HepG2 (cell line): ENCODE results near the gene LTB4R2. TPM values are rescaled to one million over a fixed set of nuclear protein-coding genes. Genes with fewer than 3 reads are reported as not detected.
A peak's percentile ranks its signal among the peaks of the same experiment; 100 is the strongest.

Experiments
- ATAC-seq: fragments of 200-7000 bp; cut with Tn5 transposase; 3 replicates; pipeline ENCODE4 v1.9.1; 2020; ENCODE audit warnings: mild to moderate bottlenecking, moderate library complexity
- BruUV-seq: library from RNA; stranded (reverse); fragments of 400-500 nt; replicated peaks from 2 replicates; lab custom pipeline; 2021; lab: Mats Ljungman, UMichigan
- CTCF ChIA-PET: fragments of 300-600 bp; formaldehyde crosslinking; extraction: SDS; loops from one replicate; lab custom pipeline; 2021; ENCODE audit warnings: low total read pairs, inconsistent platforms, low intra/inter-chr PET ratio; lab: Yijun Ruan, JAX
- POLR2A ChIA-PET: fragments of 350-600 bp; sonication (Branson Sonifier 250); formaldehyde crosslinking; loops from one replicate; lab custom pipeline; 2020; ENCODE audit warnings: antibody characterized with exemption, inconsistent platforms; lab: Yijun Ruan, JAX
- DNase-seq: peaks from one replicate; pipeline ENCODE4 v3.0.0-alpha.2; 2015; ENCODE audit warnings: low spot score
- FAIRE-seq: peaks from 3 replicates; lab custom pipeline; 2011; peaks lifted over from hg19 to GRCh38; lab: Jason Lieb, UNC
- H2AFZ ChIP-seq: one replicate; pipeline ENCODE4 v1.6.1; 2011; ENCODE audit warnings: low read length, inconsistent platforms
- H3K27ac ChIP-seq: fragments of 300-600 bp; 3 replicates; pipeline ENCODE4 v1.8.0; 2011; ENCODE audit warnings: mixed run types, mild to moderate bottlenecking, mixed read lengths, low read length, inconsistent platforms; ENCODE audit not compliant: insufficient read depth; ENCODE audit errors: extremely low read length
- H3K27me3 ChIP-seq, 2 experiments: fragments of 200-600 bp in 1 of 2; 2 replicates in 1 of 2; 3 replicates in 1 of 2; pipeline versions ENCODE4 v1.6.0 to v1.8.0; 2011; ENCODE audit warnings: low read length in 2 of 2, mild to moderate bottlenecking in 2 of 2, moderate library complexity in 2 of 2, inconsistent platforms in 1 of 2; ENCODE audit not compliant: insufficient read depth in 2 of 2, control insufficient read depth in 1 of 2
- H3K36me3 ChIP-seq, 2 experiments: fragments of 200-600 bp in 1 of 2; replicated peaks in 1 of 2; 2 replicates in 1 of 2; 3 replicates in 1 of 2; pipeline versions ENCODE4 v1.5.1 to v1.8.0; 2011; ENCODE audit warnings: low read length in 2 of 2, inconsistent platforms in 1 of 2; ENCODE audit not compliant: insufficient read depth in 2 of 2, control insufficient read depth in 1 of 2
- H3K4me1 ChIP-seq: 2 replicates; pipeline ENCODE4 v1.5.1; 2012; ENCODE audit warnings: low read length, inconsistent platforms; ENCODE audit not compliant: insufficient read depth
- H3K4me2 ChIP-seq: 2 replicates; pipeline ENCODE4 v1.6.0; 2011; ENCODE audit warnings: low read depth, low read length, inconsistent platforms
- H3K4me3 ChIP-seq, 3 experiments: fragments of 200-600 bp in 1 of 3; sonication (generic), shearing (Covaris generic) in 1 of 3; replicated peaks in 1 of 3; 2 replicates each; pipeline ENCODE4 v1.5.1; 2011 to 2016; ENCODE audit warnings: low read length in 3 of 3, inconsistent platforms in 2 of 3, low read depth in 2 of 3, mild to moderate bottlenecking in 2 of 3, control low read depth in 1 of 3, mixed read lengths in 1 of 3; ENCODE audit not compliant: insufficient read depth in 1 of 3
- H3K79me2 ChIP-seq: one replicate; pipeline ENCODE4 v1.6.1; 2011; ENCODE audit warnings: low read length, inconsistent platforms; ENCODE audit not compliant: insufficient read depth
- H3K9ac ChIP-seq: 2 replicates; pipeline ENCODE4 v1.6.0; 2011; ENCODE audit warnings: mild to moderate bottlenecking, low read depth, low read length, inconsistent platforms; ENCODE audit not compliant: insufficient read depth
- H3K9me3 ChIP-seq: 2 replicates; pipeline ENCODE4 v1.5.1; 2012; ENCODE audit warnings: mild to moderate bottlenecking, low read length
- H4K20me1 ChIP-seq: 2 replicates; pipeline ENCODE4 v1.6.0; 2011; ENCODE audit warnings: inconsistent platforms, mild to moderate bottlenecking, low read length, moderate library complexity; ENCODE audit not compliant: insufficient read depth
- ATF7 ChIP-seq, 2 experiments: fragments of 450-650 bp in 1 of 2; sonication (generic) in 1 of 2; formaldehyde crosslinking in 1 of 2; IDR thresholded peaks; 2 replicates each; pipeline versions ENCODE4 v1.4.0 to v1.6.1; 2016 to 2020; ENCODE audit warnings: antibody characterized with exemption in 1 of 2, mild to moderate bottlenecking in 1 of 2, missing genetic modification reagents in 1 of 2
- DMAP1 ChIP-seq: IDR thresholded peaks from 2 replicates; pipeline ENCODE4 v1.6.1; 2016
- EEA1 ChIP-seq: sonication (generic); formaldehyde crosslinking; IDR thresholded peaks from 2 replicates; pipeline ENCODE4 v1.5.1; 2020; ENCODE audit warnings: mild to moderate bottlenecking, missing genetic modification reagents, borderline replicate concordance
- FOXA3 ChIP-seq: IDR thresholded peaks from 2 replicates; pipeline ENCODE4 v1.6.1; 2016; ENCODE audit warnings: missing genetic modification reagents, missing compliant biosample characterization
- GLMP ChIP-seq: sonication (generic); formaldehyde crosslinking; IDR thresholded peaks from 2 replicates; pipeline ENCODE4 v1.9.0; 2021; ENCODE audit warnings: missing genetic modification reagents, mild to moderate bottlenecking, borderline replicate concordance
- GMEB1 ChIP-seq: sonication (generic); formaldehyde crosslinking; IDR thresholded peaks from 2 replicates; pipeline ENCODE4 v1.5.1; 2020; ENCODE audit warnings: missing genetic modification reagents, mild to moderate bottlenecking, borderline replicate concordance
- GTF3A ChIP-seq: sonication (generic); formaldehyde crosslinking; conservative IDR thresholded peaks from 2 replicates; pipeline ENCODE4 v1.4.0; 2020; ENCODE audit warnings: mild to moderate bottlenecking, missing genetic modification reagents
- NPAS2 ChIP-seq: sonication (generic); formaldehyde crosslinking; IDR thresholded peaks from 2 replicates; pipeline ENCODE4 v1.8.0; 2022; ENCODE audit warnings: mild to moderate bottlenecking, missing genetic modification reagents, borderline replicate concordance
- POGZ ChIP-seq: sonication (generic); formaldehyde crosslinking; IDR thresholded peaks from 2 replicates; pipeline ENCODE4 v1.4.0; 2020; ENCODE audit warnings: mild to moderate bottlenecking, missing genetic modification reagents
- SALL1 ChIP-seq: sonication (generic); formaldehyde crosslinking; IDR thresholded peaks from 2 replicates; pipeline ENCODE4 v1.8.0; 2022; ENCODE audit warnings: mild to moderate bottlenecking, missing genetic modification reagents
- ZMAT5 ChIP-seq: sonication (generic); formaldehyde crosslinking; IDR thresholded peaks from 2 replicates; pipeline ENCODE4 v1.5.0; 2020; ENCODE audit warnings: mild to moderate bottlenecking, low read depth, missing genetic modification reagents, borderline replicate concordance
- ZNF10 ChIP-seq: sonication (generic); formaldehyde crosslinking; IDR thresholded peaks from 2 replicates; pipeline ENCODE4 v1.4.0; 2020; ENCODE audit warnings: mild to moderate bottlenecking, low read depth, missing genetic modification reagents, borderline replicate concordance
- ZNF230 ChIP-seq: sonication (generic); formaldehyde crosslinking; IDR thresholded peaks from 2 replicates; pipeline ENCODE4 v1.4.0; 2020; ENCODE audit warnings: mild to moderate bottlenecking, missing genetic modification reagents
- ZNF251 ChIP-seq: sonication (generic); formaldehyde crosslinking; IDR thresholded peaks from 2 replicates; pipeline ENCODE4 v1.9.0; 2021; ENCODE audit warnings: mild to moderate bottlenecking, missing genetic modification reagents
- ZNF343 ChIP-seq: sonication (generic); formaldehyde crosslinking; IDR thresholded peaks from 2 replicates; pipeline ENCODE4 v1.4.0; 2020; ENCODE audit warnings: mild to moderate bottlenecking, missing genetic modification reagents
- ZNF513 ChIP-seq: sonication (generic); formaldehyde crosslinking; conservative IDR thresholded peaks from 2 replicates; pipeline ENCODE4 v1.5.0; 2020; ENCODE audit warnings: missing genetic modification reagents
- ZNF543 ChIP-seq: sonication (generic); formaldehyde crosslinking; IDR thresholded peaks from 2 replicates; pipeline ENCODE4 v1.4.0; 2020; ENCODE audit warnings: mild to moderate bottlenecking, missing genetic modification reagents
- ZNF652 ChIP-seq: IDR thresholded peaks from 2 replicates; pipeline ENCODE4 v1.6.1; 2016; ENCODE audit warnings: low read depth, borderline replicate concordance
- ZNF839 ChIP-seq: sonication (generic); formaldehyde crosslinking; IDR thresholded peaks from 2 replicates; pipeline ENCODE4 v1.4.0; 2020; ENCODE audit warnings: missing genetic modification reagents, mild to moderate bottlenecking, borderline replicate concordance
- WGBS: methylation state at CpG from one replicate; pipeline ENCODE4 v1.1.6; 2017; ENCODE audit warnings: low lambda C conversion rate; 5-methylcytosine and 5-hydroxymethylcytosine counted together
- in situ Hi-C: cut with HindIII; loops from 2 replicates; pipeline ENCODE4 v1.10.0; 2017; ENCODE audit warnings: low pct_unique_long_range_greater_than_20kb; ENCODE audit not compliant: extremely low pct_ligation_motif_present
- intact Hi-C: fragments of 100-400 bp; cut with micrococcal nuclease; formaldehyde crosslinking; loops from one replicate; pipeline ENCODE4 v1.10.0; 2022; ENCODE audit not compliant: unreplicated experiment
- polyA plus RNA-seq, 8 experiments: library from polyadenylated mRNA; depleted of rRNA in 3 of 8; stranded (reverse) in 7 of 8; unstranded in 1 of 8; fragments of >200 nt; fragmentation: Illumina TruSeq in 4 of 8; extraction: Trizol in 4 of 8; gene quantifications; 2 replicates each; pipeline versions ENCODE4 v1.2.1 to v1.2.3, GENCODE V29; 2011 to 2016; ENCODE audit warnings: low read depth in 4 of 8, missing spikeins in 1 of 8, mixed read lengths in 1 of 8; ENCODE audit not compliant: insufficient read depth in 1 of 8
- total RNA-seq, 5 experiments: library from RNA; depleted of rRNA; stranded (reverse); fragments of >200 nt; fragmentation: Illumina TruSeq; extraction: Trizol; gene quantifications; 2 replicates each; pipeline ENCODE4 v1.2.3, GENCODE V29; 2016; ENCODE audit warnings: low read depth in 1 of 5

LTB4R2 gene
- total and polyA plus RNA-seq, 2 of the 13 experiments (the other 11 are each of a cell fraction or from before 2014, with no cell fraction given) = 3.9 to 6.9 TPM

GRCh38 chr14:24273422-24273998 lies 36.4 kb upstream of the LTB4R2 start:
- no peak overlapping the region for H3K9ac ChIP-seq
- no peak overlapping the region for H3K27ac ChIP-seq
- H3K27me3 ChIP-seq = no peaks in the 10 kb centered on the region; a peak in 1 of 5 replicates
- in situ Hi-C loops = no loop called here
- ChIA-PET POLR2A (interaction anchor here (0.6 to 16.5 kb wide), 6 partner anchors 8 to 84 kb away, joined by 3 to 435 read pairs (median 3); partner anchors contain the start of gene TINF2), CTCF (interaction anchor here (1.1 to 1.4 kb wide), 2 partner anchors 25 to 31 kb away, joined by 3 to 4 read pairs; partner anchors contain the start of gene TINF2)
- H3K36me3 ChIP-seq = peaks cover 0 to 8% of the 10 kb centered on the region in 2 experiments; a peak in 1 of 5 replicates
- peaks cover 22% of the 10 kb centered on the region for H3K4me1 ChIP-seq
- H3K4me3 ChIP-seq = no peak overlapping the region
- H2AFZ ChIP-seq = no peak overlapping the region
- H3K79me2 ChIP-seq = peaks cover 7% of the 10 kb centered on the region
- no peaks in the 10 kb centered on the region for H3K9me3 ChIP-seq
- no peaks in the 10 kb centered on the region for H4K20me1 ChIP-seq
- peak; percentile 60 for DNase-seq
- WGBS = 76% methylated on average over 3 of the region's 3 CpGs
- H3K4me2 ChIP-seq = no peak overlapping the region
- FAIRE-seq = no peak
- intact Hi-C loops = no loop called here
- BruUV-seq = no TSS peak
- no peak for ATAC-seq
- TF ChIP-seq DMAP1 (CRISPR knock-in tag) (no peak), ZNF543 (CRISPR knock-in tag) (no peak), ZMAT5 (0 out of 2 replicates have a peak, but pooled peaks have one; percentile 44), ZNF343 (CRISPR knock-in tag) (0 out of 2 replicates have a peak, but pooled peaks have one; percentile 76), POGZ (CRISPR knock-in tag) (no peak), ZNF251 (no peak), ZNF513 (no peak), NPAS2 (0 out of 2 replicates have a peak, but pooled peaks have one; percentile 71), ATF7 (IDR thresholded peaks at IDR 0.05) (no peak), ATF7 (CRISPR knock-in tag; IDR thresholded peaks at IDR 0.05) (0 out of 2 replicates have a peak, but pooled peaks have one; percentile 29), GTF3A (CRISPR knock-in tag) (0 out of 2 replicates have a peak, but pooled peaks have one; percentile 44), EEA1 (CRISPR knock-in tag) (no peak), GMEB1 (CRISPR knock-in tag) (no peak; the same call in 1 of the 2 replicates), ZNF10 (CRISPR knock-in tag) (no peak), SALL1 (CRISPR knock-in tag) (0 out of 2 replicates have a peak, but pooled peaks have one; percentile 31), GLMP (no peak), ZNF230 (0 out of 2 replicates have a peak, but pooled peaks have one; percentile 65), ZNF652 (CRISPR knock-in tag) (peak; percentile 89), ZNF839 (CRISPR knock-in tag) (no peak), FOXA3 (CRISPR knock-in tag) (0 out of 2 replicates have a peak, but pooled peaks have one; percentile 4)
